Body of pancreas (tissue), 4 donors: ENCODE measurements around the gene GCFC2. TPM values are rescaled to one million over a fixed set of nuclear protein-coding genes. Genes with fewer than 3 reads are reported as not detected.

Experiments used
- ATAC-seq: fragments of 150-250 bp; one replicate; pipeline ENCODE4 v1.9.1; 2016
- DNase-seq, 4 donors: peaks; one replicate each; pipeline ENCODE4 v3.0.0-alpha.2; 2019
- H3K27ac ChIP-seq, 4 donors: fragments of 200-600 bp; sonication (generic); 1 replicate in 3 of 4; 2 replicates in 1 of 4; pipeline versions ENCODE4 v1.5.1 to v1.6.1; 2016 to 2019; ENCODE audit warnings: mild to moderate bottlenecking in 1 of 4, mixed read lengths in 1 of 4, moderate library complexity in 1 of 4
- H3K27me3 ChIP-seq, 2 donors: fragments of 200-600 bp; sonication (generic); one replicate each; pipeline ENCODE4 v1.6.0; 2016; ENCODE audit warnings: mild to moderate bottlenecking in 1 of 2
- H3K36me3 ChIP-seq, 2 donors: fragments of 200-600 bp; sonication (generic); replicated peaks in 1 of 2; 2 replicates each; pipeline ENCODE4 v1.5.1; 2016; ENCODE audit warnings: low read depth in 2 of 2; ENCODE audit not compliant: insufficient read depth in 1 of 2
- H3K4me1 ChIP-seq: fragments of 200-600 bp; sonication (generic); one replicate; pipeline ENCODE4 v1.6.0; 2016
- H3K4me3 ChIP-seq, 2 donors: fragments of 200-600 bp; sonication (generic); 1 replicate in 1 of 2; 2 replicates in 1 of 2; pipeline ENCODE4 v1.5.1; 2016 to 2019
- H3K9me3 ChIP-seq, 3 donors: fragments of 200-600 bp; sonication (generic); 1 replicate in 2 of 3; 2 replicates in 1 of 3; pipeline ENCODE4 v1.5.1; 2016
- CTCF ChIP-seq, 7 experiments: fragments of 450-650 bp in 4 of 7; fragments of 200-600 bp in 3 of 7; sonication (generic) in 3 of 7; IDR thresholded peaks; one replicate each; pipeline ENCODE4 v1.5.1; 2016 to 2019; ENCODE audit warnings: antibody characterized with exemption in 7 of 7
- POLR2A ChIP-seq, 3 donors: fragments of 450-650 bp; IDR thresholded peaks; one replicate each; pipeline ENCODE4 v1.6.1; 2016; ENCODE audit warnings: antibody characterized with exemption in 3 of 3, mild to moderate bottlenecking in 2 of 3
- WGBS, 2 donors: methylation state at CpG; one replicate each; pipeline ENCODE4 v1.1.5; 2017; 5-methylcytosine and 5-hydroxymethylcytosine counted together
- intact Hi-C: fragments of 100-400 bp; cut with DNase I; formaldehyde crosslinking; loops from one replicate; pipeline ENCODE4 v1.15.1; 2023
- small RNA-seq: library from RNA; depleted of rRNA; stranded (forward); fragments of <200 nt; gene quantifications from one replicate; pipeline ENCODE3, GENCODE V24; 2016
- total RNA-seq, 2 donors: library from RNA; depleted of rRNA; stranded (reverse); fragments of >200 nt; gene quantifications; one replicate each; pipeline ENCODE4 v1.1.0, GENCODE V29; 2016

GCFC2 gene
- total RNA-seq, 2 donors from 2014 or later = 23.4 to 28.8 TPM

DNA sequence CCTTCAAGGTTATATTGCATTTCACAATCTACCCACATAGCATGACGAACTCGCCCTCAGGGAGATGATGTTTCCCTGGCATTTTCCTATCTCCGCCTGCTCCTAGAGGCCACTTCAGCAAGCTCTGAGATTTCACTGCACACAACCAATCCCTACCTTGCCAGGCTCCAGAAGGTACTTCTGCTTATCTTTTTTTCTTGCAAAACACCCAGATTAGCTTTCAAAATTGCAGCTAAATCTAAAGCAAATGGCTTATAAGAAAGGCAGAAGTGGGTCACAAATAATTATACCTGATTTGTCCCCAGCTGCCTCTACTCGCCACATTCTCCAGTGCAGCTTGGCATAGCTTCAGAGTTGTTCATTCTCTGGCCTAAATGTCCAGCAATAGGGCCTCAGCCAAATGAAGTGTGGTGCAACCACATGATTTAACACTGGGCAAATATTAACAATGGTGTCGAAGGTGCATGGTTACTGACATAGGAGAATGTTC lies 96.5 kb downstream of the GCFC2 start:
- Histone ChIP-seq H3K4me3 (no peak overlapping the region), H3K9me3 (no peaks in the 10 kb centered on the region), H3K36me3 (no peaks in the 10 kb centered on the region), H3K4me1 (peaks cover 5% of the 10 kb centered on the region), H3K27me3 (no peaks in the 10 kb centered on the region), H3K27ac (no peak overlapping the region)
- TF ChIP-seq POLR2A (IDR thresholded peaks at IDR 0.05) (no peak), CTCF (IDR thresholded peaks at IDR 0.05) (no peak)
- no peak for DNase-seq
- ATAC-seq = no peak
- intact Hi-C loops = loop anchor here (5.0 kb wide), 1 partner anchor 147 kb away; no protein-coding TSS in a partner anchor
- WGBS, 2 donors = 57 to 59% methylated on average over 5 of the region's 5 CpGs

DNA sequence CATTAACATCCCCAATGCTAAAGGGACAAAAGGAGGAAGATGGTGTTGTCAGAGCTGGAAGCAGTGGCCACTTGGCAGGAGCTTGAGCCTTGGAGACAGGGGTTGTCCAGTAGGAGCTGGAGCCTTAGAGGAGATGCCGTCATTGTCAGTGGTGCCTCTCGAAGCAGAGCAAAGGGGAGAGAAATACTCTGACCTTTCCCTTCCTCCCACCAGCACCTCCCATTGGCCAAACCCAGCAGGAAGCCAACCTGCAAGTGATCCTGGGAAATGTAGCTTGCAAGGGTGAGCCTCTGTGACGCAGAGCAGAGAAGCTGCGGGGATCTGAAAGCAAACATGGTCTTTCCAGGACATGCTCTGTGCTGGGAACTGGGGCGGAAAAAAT lies 97.9 kb downstream of the GCFC2 start:
- no peaks in the 10 kb centered on the region for H3K36me3 ChIP-seq
- H3K4me3 ChIP-seq = no peak overlapping the region
- no peaks in the 10 kb centered on the region for H3K9me3 ChIP-seq
- no peaks in the 10 kb centered on the region for H3K27me3 ChIP-seq
- H3K27ac ChIP-seq = no peak overlapping the region
- TF ChIP-seq POLR2A (IDR thresholded peaks at IDR 0.05) (no peak), CTCF (IDR thresholded peaks at IDR 0.05) (no peak)
- 73 to 90% methylated on average over 5 of the region's 5 CpGs for WGBS, 2 donors
- DNase-seq = no peak
- intact Hi-C loops = loop anchor here (5.0 kb wide), 1 partner anchor 146 kb away; no protein-coding TSS in a partner anchor
- no peak for ATAC-seq
- H3K4me1 ChIP-seq = peaks cover 11% of the 10 kb centered on the region

Small RNA genes lying within 50 kb of the gene (small RNA-seq; reads per million reads assigned to genes)
- gene RF00012 = not detected

Other genes with a start within 250 kb of the GCFC2 start
- gene EVA1A, start 150.0 kb downstream of the GCFC2 start, total RNA-seq = 10 to 100 TPM; 27.5 to 31.3 TPM
- 10 to 100 TPM; 13.5 to 22.1 TPM for gene MRPL19, start 64.1 kb downstream of the GCFC2 start, total RNA-seq